Fibroblast of the aortic adventitia (primary cell): ENCODE measurements around the gene SAP25. TPM values are rescaled to one million over a fixed set of nuclear protein-coding genes. Genes with fewer than 3 reads are reported as not detected.

ENCODE experiments used
- DNase-seq: peaks from one replicate; pipeline ENCODE4 v3.0.0-alpha.2; 2010; ENCODE audit warnings: low read depth
- H3K4me3 ChIP-seq: 2 replicates; pipeline ENCODE4 v1.5.1; 2011; ENCODE audit warnings: low read depth, mild to moderate bottlenecking, control low read depth, low read length, moderate library complexity
- CTCF ChIP-seq: IDR thresholded peaks from 2 replicates; pipeline ENCODE4 v1.5.1; 2011; ENCODE audit warnings: mild to moderate bottlenecking, low read length, control low read depth, inconsistent platforms; ENCODE audit not compliant: insufficient read depth
- total RNA-seq: library from RNA; depleted of rRNA; stranded (reverse); fragments of >200 nt; gene quantifications from 2 replicates; pipeline ENCODE4 v1.2.3, GENCODE V29; 2012; ENCODE audit warnings: low replicate concordance

The SAP25 gene
- total RNA-seq, 1 donor = not detected

- TF ChIP-seq CTCF = no peak
- DNase-seq = no peak
- H3K4me3 ChIP-seq = peak overlapping the region; percentile 85
Observed at GRCh38 chr7:100612730-100613390, 39.2 kb upstream of the SAP25 start.

- no peak for TF ChIP-seq CTCF
- H3K4me3 ChIP-seq = peak within 1 kb of the TSS; percentile 85
- peak; percentile 100 for DNase-seq
Observed at GRCh38 chr7:100611983-100612729, 38.5 kb upstream of the SAP25 start, which contains the start of gene MOSPD3. Gene MOSPD3 (plus strand): TSS chr7:100612540. CDS start chr7:100612792, 252 bp downstream.

- no peak for DNase-seq
- TF ChIP-seq CTCF = no peak
- no peak overlapping the region for H3K4me3 ChIP-seq
Observed at GRCh38 chr7:100609958-100610357, 36.3 kb upstream of the SAP25 start.

- peak; percentile 29 for DNase-seq
- no peak for TF ChIP-seq CTCF
Observed at GRCh38 chr7:100607111-100607510, 33.4 kb upstream of the SAP25 start.

GRCh38 chr7:100606313-100606712 lies 32.6 kb upstream of the SAP25 start:
- no peak overlapping the region for H3K4me3 ChIP-seq
- TF ChIP-seq CTCF = no peak
- DNase-seq = no peak

More at GRCh38 chr7:100607111-100607510, 33.4 kb upstream of the SAP25 start:
- H3K4me3 ChIP-seq = no peak overlapping the region

GRCh38 chr7:100604976-100605911 lies 31.5 kb upstream of the SAP25 start:
- DNase-seq = no peak
- peak overlapping the region; percentile 98 for H3K4me3 ChIP-seq
- no peak for TF ChIP-seq CTCF
